Endothelial cell of umbilical vein (primary cell): Measurements from ENCODE around the gene C2orf68. TPM values are rescaled to one million over a fixed set of nuclear protein-coding genes. Genes with fewer than 3 reads are reported as not detected.

ENCODE experiments used
- BruUV-seq: library from RNA; stranded (reverse); fragments of 400-500 nt; replicated peaks from 2 replicates; lab custom pipeline; 2021; lab: Mats Ljungman, UMichigan
- CTCF ChIA-PET: fragments of 300-600, 350-600 bp; sonication (Branson Sonifier 250); formaldehyde crosslinking; loops from one replicate; lab custom pipeline; 2021; ENCODE audit warnings: antibody characterized with exemption, inconsistent platforms; lab: Charles Lee
- POLR2A ChIA-PET: fragments of 300-600, 350-600 bp; sonication (Branson Sonifier 250); formaldehyde crosslinking; loops from one replicate; lab custom pipeline; 2021; ENCODE audit warnings: antibody characterized with exemption, inconsistent platforms; lab: Charles Lee
- DNase-seq: peaks from one replicate; pipeline ENCODE4 v3.0.0-alpha.2; 2011; ENCODE audit warnings: low read depth, low spot score
- FAIRE-seq: peaks from 2 replicates; lab custom pipeline; 2011; peaks lifted over from hg19 to GRCh38; lab: Jason Lieb, UNC
- H2AFZ ChIP-seq: 2 replicates; pipeline ENCODE4 v1.6.0; 2012; ENCODE audit warnings: low read depth, low read length, control low read depth, inconsistent platforms
- H3K27ac ChIP-seq: 2 replicates; pipeline ENCODE4 v1.5.1; 2011; ENCODE audit warnings: low read depth, mild to moderate bottlenecking, control low read depth, low read length, moderate library complexity; ENCODE audit not compliant: insufficient read depth
- H3K27me3 ChIP-seq, 2 experiments: 2 replicates each; pipeline versions ENCODE4 v1.6.0 to v1.6.1; 2011; ENCODE audit warnings: low read length in 2 of 2, mixed read lengths in 1 of 2; ENCODE audit not compliant: control insufficient read depth in 2 of 2, insufficient read depth in 2 of 2
- H3K36me3 ChIP-seq, 2 experiments: 2 replicates in 1 of 2; 3 replicates in 1 of 2; pipeline ENCODE4 v1.5.1; 2011; ENCODE audit warnings: low read length in 2 of 2, mild to moderate bottlenecking in 1 of 2, moderate library complexity in 1 of 2; ENCODE audit not compliant: control insufficient read depth in 2 of 2, insufficient read depth in 2 of 2; ENCODE audit errors: extremely low read depth in 1 of 2
- H3K4me1 ChIP-seq: 3 replicates; pipeline ENCODE4 v1.5.1; 2011; ENCODE audit warnings: mild to moderate bottlenecking, low read length; ENCODE audit not compliant: control insufficient read depth, insufficient read depth; ENCODE audit errors: extremely low read depth
- H3K4me2 ChIP-seq: 2 replicates; pipeline ENCODE4 v1.6.1; 2011; ENCODE audit warnings: low read length, control low read depth, mixed read lengths; ENCODE audit not compliant: insufficient read depth
- H3K4me3 ChIP-seq, 3 experiments: fragments of 200-600 bp in 1 of 3; sonication (generic), shearing (Covaris generic) in 1 of 3; replicated peaks in 1 of 3; 2 replicates each; pipeline ENCODE4 v1.5.1; 2011 to 2016; ENCODE audit warnings: control low read depth in 3 of 3, low read length in 3 of 3, mild to moderate bottlenecking in 2 of 3, inconsistent platforms in 1 of 3, low read depth in 1 of 3, moderate library complexity in 1 of 3; ENCODE audit not compliant: insufficient read depth in 1 of 3
- H3K79me2 ChIP-seq: 2 replicates; pipeline ENCODE4 v1.6.0; 2012; ENCODE audit warnings: low read length, inconsistent platforms; ENCODE audit not compliant: control insufficient read depth, insufficient read depth
- H3K9ac ChIP-seq: replicated peaks from 2 replicates; pipeline ENCODE3; 2011; ENCODE audit warnings: low read length, control low read depth; ENCODE audit not compliant: insufficient read depth; ENCODE audit errors: extremely low read depth
- H3K9me1 ChIP-seq: replicated peaks from 3 replicates; pipeline ENCODE4 v1.6.0; 2011; ENCODE audit warnings: mild to moderate bottlenecking, low read length; ENCODE audit not compliant: control insufficient read depth, insufficient read depth; ENCODE audit errors: extremely low read depth
- H3K9me3 ChIP-seq: replicated peaks from 2 replicates; pipeline ENCODE4 v1.5.1; 2012; ENCODE audit warnings: low read length, inconsistent platforms; ENCODE audit not compliant: control insufficient read depth, insufficient read depth
- H4K20me1 ChIP-seq: replicated peaks from 2 replicates; pipeline ENCODE3; 2011; ENCODE audit warnings: mild to moderate bottlenecking, low read length; ENCODE audit not compliant: control insufficient read depth, insufficient read depth; ENCODE audit errors: extremely low read depth
- EZH2 ChIP-seq: IDR thresholded peaks from 2 replicates; pipeline ENCODE4 v1.6.1; 2012; ENCODE audit warnings: borderline replicate concordance, low read depth, mild to moderate bottlenecking, moderate library complexity, low read length, inconsistent platforms; ENCODE audit not compliant: severe bottlenecking
- FOS ChIP-seq: IDR thresholded peaks from 2 replicates; pipeline ENCODE4 v1.6.1; 2011; ENCODE audit warnings: mild to moderate bottlenecking, low read length, moderate library complexity, borderline replicate concordance; ENCODE audit not compliant: insufficient read depth
- GATA2 ChIP-seq: IDR thresholded peaks from 2 replicates; pipeline ENCODE4 v1.7.0; 2011; ENCODE audit warnings: low read depth, mild to moderate bottlenecking, moderate library complexity, mixed read lengths, low read length; ENCODE audit not compliant: insufficient read length, insufficient read depth
- JUN ChIP-seq: IDR thresholded peaks from 2 replicates; pipeline ENCODE4 v1.6.1; 2011; ENCODE audit warnings: borderline replicate concordance, low read depth; ENCODE audit not compliant: insufficient read length, insufficient read depth
- MAX ChIP-seq: IDR thresholded peaks from 2 replicates; pipeline ENCODE4 v1.6.1; 2011; ENCODE audit not compliant: insufficient read depth, insufficient read length
- MYC ChIP-seq: IDR thresholded peaks from one replicate; pipeline ENCODE4 v1.6.1; 2011; ENCODE audit warnings: mild to moderate bottlenecking, low read depth, low read length
- POLR2A ChIP-seq: IDR thresholded peaks from 2 replicates; pipeline ENCODE4 v1.6.1; 2012; ENCODE audit warnings: low read depth, mild to moderate bottlenecking, control low read depth, low read length
- POLR2AphosphoS5 ChIP-seq: IDR thresholded peaks from 2 replicates; pipeline ENCODE4 v1.6.1; 2012; ENCODE audit warnings: low read depth, mild to moderate bottlenecking, control low read depth, low read length, moderate library complexity; ENCODE audit not compliant: insufficient read depth
- dilution Hi-C: fragments of 300-500 bp; cut with MboI; formaldehyde crosslinking; loops from one replicate; pipeline ENCODE4 v1.15.0; 2019; ENCODE audit warnings: low sequenced_read_pairs; ENCODE audit not compliant: extremely low pct_ligation_motif_present
- intact Hi-C: fragments of 100-400 bp; cut with micrococcal nuclease; formaldehyde crosslinking; loops from one replicate; pipeline ENCODE4 v1.10.0; 2022
- polyA plus RNA-seq, 4 experiments: library from polyadenylated mRNA; depleted of rRNA in 3 of 4; stranded (reverse) in 3 of 4; unstranded in 1 of 4; fragments of >200 nt; gene quantifications; 2 replicates each; pipeline versions ENCODE4 v1.2.1 to v1.2.3, GENCODE V29; 2011 to 2012; ENCODE audit warnings: missing spikeins in 1 of 4
- total RNA-seq: library from RNA; stranded (reverse); gene quantifications from 2 replicates; pipeline ENCODE4 v1.2.3, GENCODE V29; 2021
- TF ChIP-seq, protein P1 (sequence below), 2 donors: IDR thresholded peaks; 1 replicate in 1 of 2; 2 replicates in 1 of 2; pipeline ENCODE4 v1.5.1; 2011; ENCODE audit warnings: low read length in 2 of 2, mild to moderate bottlenecking in 2 of 2, moderate library complexity in 2 of 2, control low read depth in 1 of 2, inconsistent platforms in 1 of 2, low read depth in 1 of 2; ENCODE audit not compliant: insufficient read depth in 1 of 2; ENCODE audit errors: extremely low read depth in 1 of 2

Gene C2orf68
- total and polyA plus RNA-seq, 2 donors (not counting 3 experiments of a cell fraction or from before 2014, with no cell fraction given): 17.4 to 27.4 TPM

DNA sequence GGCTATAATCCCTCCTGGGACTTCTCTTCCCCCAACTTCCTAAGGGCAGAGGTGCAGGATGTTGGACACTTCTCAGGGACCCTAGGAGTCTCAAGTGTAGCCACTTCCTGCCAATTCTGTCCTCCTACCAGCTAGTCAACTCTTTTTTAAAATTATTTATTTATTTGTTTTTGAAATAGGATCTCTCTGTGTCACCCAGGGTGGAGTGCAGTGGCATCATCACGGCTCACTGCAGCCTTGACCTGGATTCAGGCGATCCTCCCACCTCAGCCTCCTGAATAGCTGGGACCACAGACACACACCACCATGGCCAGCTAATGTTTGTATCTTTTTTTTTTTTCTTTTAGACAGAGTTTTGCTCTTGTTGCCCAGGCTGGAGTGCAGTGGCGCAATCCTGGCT is 44.6 kb upstream of the C2orf68 start:
- intact Hi-C loops (no loop called here), dilution Hi-C loops (no loop called here)
- no peaks in the 10 kb centered on the region for H3K9me1 ChIP-seq
- no peak for FAIRE-seq
- H3K36me3 ChIP-seq: peaks cover under 1 to 9% of the 10 kb centered on the region in 2 experiments
- H3K9me3 ChIP-seq: no peaks in the 10 kb centered on the region
- POLR2A ChIA-PET: interaction anchor here (0.7 kb wide), 1 partner anchor 270 kb away, joined by 3 read pairs; no protein-coding TSS in a partner anchor
- no peaks in the 10 kb centered on the region for H3K79me2 ChIP-seq
- peaks cover 7% of the 10 kb centered on the region for H3K4me1 ChIP-seq
- no peaks in the 10 kb centered on the region for H3K27me3 ChIP-seq
- no peak overlapping the region for H3K4me2 ChIP-seq
- no TSS peak for BruUV-seq
- no peaks in the 10 kb centered on the region for H4K20me1 ChIP-seq
- H3K9ac ChIP-seq: no peak overlapping the region
- no peak overlapping the region for H3K4me3 ChIP-seq
- no peak overlapping the region for H3K27ac ChIP-seq
- no peak for TF ChIP-seq MYC
- TF ChIP-seq FOS: no peak
- CTCF ChIA-PET: interaction anchor here (1.6 to 5.3 kb wide), 3 partner anchors 8 to 23 kb away, joined by 6 to 54 read pairs (median 8); no protein-coding TSS in a partner anchor
- no peak for DNase-seq
- H2AFZ ChIP-seq: no peak overlapping the region

GRCh38 chr2:85655961-85656417 is 44.1 kb upstream of the C2orf68 start:
- FAIRE-seq: no peak
- H2AFZ ChIP-seq: no peak overlapping the region
- TF ChIP-seq GATA2 (no peak), POLR2AphosphoS5 (no peak), EZH2 (no peak), JUN (no peak), MAX (no peak), MYC (no peak), FOS (no peak), POLR2A (no peak)
- TF ChIP-seq, protein P1, sequence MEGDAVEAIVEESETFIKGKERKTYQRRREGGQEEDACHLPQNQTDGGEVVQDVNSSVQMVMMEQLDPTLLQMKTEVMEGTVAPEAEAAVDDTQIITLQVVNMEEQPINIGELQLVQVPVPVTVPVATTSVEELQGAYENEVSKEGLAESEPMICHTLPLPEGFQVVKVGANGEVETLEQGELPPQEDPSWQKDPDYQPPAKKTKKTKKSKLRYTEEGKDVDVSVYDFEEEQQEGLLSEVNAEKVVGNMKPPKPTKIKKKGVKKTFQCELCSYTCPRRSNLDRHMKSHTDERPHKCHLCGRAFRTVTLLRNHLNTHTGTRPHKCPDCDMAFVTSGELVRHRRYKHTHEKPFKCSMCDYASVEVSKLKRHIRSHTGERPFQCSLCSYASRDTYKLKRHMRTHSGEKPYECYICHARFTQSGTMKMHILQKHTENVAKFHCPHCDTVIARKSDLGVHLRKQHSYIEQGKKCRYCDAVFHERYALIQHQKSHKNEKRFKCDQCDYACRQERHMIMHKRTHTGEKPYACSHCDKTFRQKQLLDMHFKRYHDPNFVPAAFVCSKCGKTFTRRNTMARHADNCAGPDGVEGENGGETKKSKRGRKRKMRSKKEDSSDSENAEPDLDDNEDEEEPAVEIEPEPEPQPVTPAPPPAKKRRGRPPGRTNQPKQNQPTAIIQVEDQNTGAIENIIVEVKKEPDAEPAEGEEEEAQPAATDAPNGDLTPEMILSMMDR (IDR thresholded peaks at IDR 0.05; ENCODE audit: extremely low read depth in 1 of 2, insufficient read depth in 1 of 2, low read depth in 1 of 2, low read length in 2 of 2): no peak
- dilution Hi-C loops: no loop called here
- no peaks in the 10 kb centered on the region for H4K20me1 ChIP-seq
- H3K4me1 ChIP-seq: peaks cover 4% of the 10 kb centered on the region
- no peaks in the 10 kb centered on the region for H3K9me3 ChIP-seq
- H3K9me1 ChIP-seq: no peaks in the 10 kb centered on the region
- BruUV-seq: no TSS peak
- H3K79me2 ChIP-seq: no peaks in the 10 kb centered on the region
- H3K27ac ChIP-seq: no peak overlapping the region
- intact Hi-C loops: no loop called here
- no peaks in the 10 kb centered on the region for H3K27me3 ChIP-seq
- peaks cover 2 to 12% of the 10 kb centered on the region in 2 experiments for H3K36me3 ChIP-seq
- no peak overlapping the region for H3K4me3 ChIP-seq
- ChIA-PET POLR2A (no interaction called here), CTCF (interaction anchor here (2.3 kb wide), 1 partner anchor 19 kb away, joined by 8 read pairs; no protein-coding TSS in a partner anchor)
- no peak for DNase-seq
- no peak overlapping the region for H3K9ac ChIP-seq
- no peak overlapping the region for H3K4me2 ChIP-seq
